OCI-LY3 (cell line): ENCODE data around the gene LRRC75B.
"Not testable (repeated sequence)": the region's sequence is repeated elsewhere in the genome, so short reads cannot be mapped to it uniquely, and the experiment has no call there.

ENCODE experiments used
- EZH2phosphoT487 ChIP-seq: fragments of 200-600 bp; shearing (Covaris generic); IDR thresholded peaks from 2 replicates; pipeline ENCODE4 v1.6.1; 2018; ENCODE audit warnings: antibody characterized with exemption, mixed run types, low read depth
- TF ChIP-seq, protein P1 (sequence below): fragments of 200-600, 300-600 bp; sonication (generic); IDR thresholded peaks from 2 replicates; pipeline ENCODE4 v1.5.1; 2014; ENCODE audit warnings: antibody characterized with exemption, low read length, low read depth

DNA sequence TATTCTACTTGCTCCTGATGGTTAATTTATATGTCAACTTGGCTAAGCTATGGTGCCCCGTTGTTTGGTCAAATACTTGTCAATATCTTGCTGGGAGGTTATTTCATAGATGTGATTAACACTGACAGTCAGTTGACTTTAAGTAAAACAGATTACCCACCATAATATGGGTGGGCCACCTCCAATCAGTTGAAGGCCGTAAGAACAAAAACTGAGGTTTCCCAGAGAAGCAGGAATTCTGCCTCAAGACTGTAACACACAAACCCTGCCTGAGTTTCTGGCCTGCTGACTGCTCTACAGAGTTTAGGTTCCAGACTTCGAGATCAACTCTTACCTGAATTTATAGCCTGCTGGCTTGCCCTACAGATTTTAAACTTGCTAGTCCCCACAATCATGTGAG lies 43.6 kb upstream of the LRRC75B start:
- not testable (repeated sequence) for TF ChIP-seq EZH2phosphoT487
- TF ChIP-seq, protein P1, sequence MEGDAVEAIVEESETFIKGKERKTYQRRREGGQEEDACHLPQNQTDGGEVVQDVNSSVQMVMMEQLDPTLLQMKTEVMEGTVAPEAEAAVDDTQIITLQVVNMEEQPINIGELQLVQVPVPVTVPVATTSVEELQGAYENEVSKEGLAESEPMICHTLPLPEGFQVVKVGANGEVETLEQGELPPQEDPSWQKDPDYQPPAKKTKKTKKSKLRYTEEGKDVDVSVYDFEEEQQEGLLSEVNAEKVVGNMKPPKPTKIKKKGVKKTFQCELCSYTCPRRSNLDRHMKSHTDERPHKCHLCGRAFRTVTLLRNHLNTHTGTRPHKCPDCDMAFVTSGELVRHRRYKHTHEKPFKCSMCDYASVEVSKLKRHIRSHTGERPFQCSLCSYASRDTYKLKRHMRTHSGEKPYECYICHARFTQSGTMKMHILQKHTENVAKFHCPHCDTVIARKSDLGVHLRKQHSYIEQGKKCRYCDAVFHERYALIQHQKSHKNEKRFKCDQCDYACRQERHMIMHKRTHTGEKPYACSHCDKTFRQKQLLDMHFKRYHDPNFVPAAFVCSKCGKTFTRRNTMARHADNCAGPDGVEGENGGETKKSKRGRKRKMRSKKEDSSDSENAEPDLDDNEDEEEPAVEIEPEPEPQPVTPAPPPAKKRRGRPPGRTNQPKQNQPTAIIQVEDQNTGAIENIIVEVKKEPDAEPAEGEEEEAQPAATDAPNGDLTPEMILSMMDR, result not testable (repeated sequence)
